Glutamatergic neuron (in vitro differentiated cells): Measurements from ENCODE around the gene ALG14. TPM values are rescaled to one million over a fixed set of nuclear protein-coding genes. Genes with fewer than 3 reads are reported as not detected.
"Not testable (repeated sequence)": the region's sequence is repeated elsewhere in the genome, so short reads cannot be mapped to it uniquely, and the experiment has no call there.

Experiments used
- DNase-seq: peaks from one replicate; pipeline ENCODE4 v3.0.0; 2022
- H3K27ac Mint-ChIP-seq: one replicate; pipeline ENCODE4 v1.8.0; 2020; ENCODE audit warnings: mild to moderate bottlenecking, mixed read lengths, inconsistent platforms; ENCODE audit not compliant: unreplicated experiment
- H3K27me3 Mint-ChIP-seq: one replicate; pipeline ENCODE4 v1.8.0; 2020; ENCODE audit warnings: mild to moderate bottlenecking, moderate library complexity, mixed read lengths, inconsistent platforms; ENCODE audit not compliant: unreplicated experiment
- H3K36me3 Mint-ChIP-seq: one replicate; pipeline ENCODE4 v1.8.0; 2020; ENCODE audit warnings: mild to moderate bottlenecking, mixed read lengths, inconsistent platforms; ENCODE audit not compliant: unreplicated experiment
- H3K4me1 Mint-ChIP-seq: one replicate; pipeline ENCODE4 v1.8.0; 2020; ENCODE audit warnings: mild to moderate bottlenecking, low read depth, mixed read lengths, inconsistent platforms; ENCODE audit not compliant: unreplicated experiment
- H3K4me3 Mint-ChIP-seq: one replicate; pipeline ENCODE4 v1.8.0; 2020; ENCODE audit warnings: mild to moderate bottlenecking, mixed read lengths, inconsistent platforms; ENCODE audit not compliant: unreplicated experiment
- H3K9me3 Mint-ChIP-seq: one replicate; pipeline ENCODE4 v1.8.0; 2020; ENCODE audit warnings: mild to moderate bottlenecking, moderate library complexity, mixed read lengths, inconsistent platforms; ENCODE audit not compliant: unreplicated experiment
- total RNA-seq: library from RNA; stranded (reverse); fragmentation: NEBNext Ultra II Directional; extraction: Animal tissue kit (Norgen Biotek cat#: 25700); gene quantifications from one replicate; pipeline ENCODE4 v1.2.1, GENCODE V29; 2021; ENCODE audit not compliant: unreplicated experiment
- TF ChIP-seq, protein P1 (sequence below): fragments of 200-600 bp; sonication (generic); IDR thresholded peaks from one replicate; pipeline ENCODE4 v1.5.0; 2021; ENCODE audit not compliant: partially characterized antibody, unreplicated experiment

ALG14 gene
- total RNA-seq, 1 donor from 2014 or later: 4.7 TPM

DNA sequence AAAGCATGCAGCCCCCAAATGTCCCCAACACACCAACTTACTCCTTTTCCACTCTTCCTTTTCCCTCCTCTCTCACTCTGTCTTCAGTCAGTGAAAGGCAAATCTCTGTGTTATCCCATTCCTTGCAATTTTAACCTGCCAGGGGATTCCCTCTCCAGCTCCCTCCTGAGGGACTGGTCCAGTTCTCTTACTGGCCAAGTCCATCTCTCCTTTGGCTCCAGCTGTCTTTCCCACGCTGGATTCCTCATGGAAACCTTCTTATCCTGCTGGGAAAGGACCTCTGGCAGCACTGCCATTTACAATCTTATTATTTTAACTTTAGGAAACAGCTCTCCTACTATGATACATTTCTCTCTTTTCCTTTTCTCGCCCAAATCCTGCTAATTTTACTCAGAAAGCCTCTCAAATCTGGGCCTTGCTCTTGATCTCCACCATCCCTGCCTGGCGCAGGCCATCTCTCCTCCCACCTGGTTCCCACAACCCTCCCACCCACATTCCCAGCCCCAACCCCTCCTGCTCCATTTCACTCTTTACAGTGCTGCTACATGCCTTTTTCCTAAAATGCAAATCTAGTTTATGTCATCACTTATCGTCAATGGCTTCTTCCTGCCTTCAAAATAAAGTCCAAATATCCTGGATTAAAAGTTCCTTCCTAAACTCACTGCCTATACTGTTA lies 73.2 kb downstream of the ALG14 start:
- Mint-ChIP-seq H3K4me3 (no peak overlapping the region), H3K27ac (no peak overlapping the region), H3K9me3 (peaks cover 2% of the 10 kb centered on the region), H3K27me3 (no peaks in the 10 kb centered on the region), H3K4me1 (peaks cover 14% of the 10 kb centered on the region), H3K36me3 (no peaks in the 10 kb centered on the region)
- TF ChIP-seq, protein P1, sequence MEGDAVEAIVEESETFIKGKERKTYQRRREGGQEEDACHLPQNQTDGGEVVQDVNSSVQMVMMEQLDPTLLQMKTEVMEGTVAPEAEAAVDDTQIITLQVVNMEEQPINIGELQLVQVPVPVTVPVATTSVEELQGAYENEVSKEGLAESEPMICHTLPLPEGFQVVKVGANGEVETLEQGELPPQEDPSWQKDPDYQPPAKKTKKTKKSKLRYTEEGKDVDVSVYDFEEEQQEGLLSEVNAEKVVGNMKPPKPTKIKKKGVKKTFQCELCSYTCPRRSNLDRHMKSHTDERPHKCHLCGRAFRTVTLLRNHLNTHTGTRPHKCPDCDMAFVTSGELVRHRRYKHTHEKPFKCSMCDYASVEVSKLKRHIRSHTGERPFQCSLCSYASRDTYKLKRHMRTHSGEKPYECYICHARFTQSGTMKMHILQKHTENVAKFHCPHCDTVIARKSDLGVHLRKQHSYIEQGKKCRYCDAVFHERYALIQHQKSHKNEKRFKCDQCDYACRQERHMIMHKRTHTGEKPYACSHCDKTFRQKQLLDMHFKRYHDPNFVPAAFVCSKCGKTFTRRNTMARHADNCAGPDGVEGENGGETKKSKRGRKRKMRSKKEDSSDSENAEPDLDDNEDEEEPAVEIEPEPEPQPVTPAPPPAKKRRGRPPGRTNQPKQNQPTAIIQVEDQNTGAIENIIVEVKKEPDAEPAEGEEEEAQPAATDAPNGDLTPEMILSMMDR: no peak
- no peak for DNase-seq

DNA sequence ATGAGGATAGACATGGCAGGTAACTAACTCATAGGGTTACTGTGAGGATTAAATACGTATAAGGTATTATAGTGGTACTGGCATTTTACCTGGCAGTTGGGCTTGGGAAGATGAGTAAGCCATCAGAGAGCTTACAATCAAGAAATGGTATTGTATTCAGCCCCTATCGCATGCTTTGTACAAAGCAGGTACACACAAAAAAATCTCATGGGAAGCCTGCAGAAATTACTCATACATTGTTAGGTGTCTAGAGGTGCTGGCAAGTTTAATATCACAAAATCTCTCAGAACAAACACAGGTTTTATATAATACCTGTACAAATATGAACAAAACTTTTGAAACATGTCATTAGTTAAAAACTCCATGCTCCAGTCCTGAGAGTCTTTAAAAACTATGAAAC lies 74.0 kb downstream of the ALG14 start:
- H3K9me3 Mint-ChIP-seq: peaks cover 2% of the 10 kb centered on the region
- H3K36me3 Mint-ChIP-seq: no peaks in the 10 kb centered on the region
- no peak for DNase-seq
- H3K27me3 Mint-ChIP-seq: no peaks in the 10 kb centered on the region
- no peak overlapping the region for H3K4me3 Mint-ChIP-seq
- peaks cover 16% of the 10 kb centered on the region for H3K4me1 Mint-ChIP-seq
- H3K27ac Mint-ChIP-seq: no peak overlapping the region
- TF ChIP-seq, protein P1: no peak

DNA sequence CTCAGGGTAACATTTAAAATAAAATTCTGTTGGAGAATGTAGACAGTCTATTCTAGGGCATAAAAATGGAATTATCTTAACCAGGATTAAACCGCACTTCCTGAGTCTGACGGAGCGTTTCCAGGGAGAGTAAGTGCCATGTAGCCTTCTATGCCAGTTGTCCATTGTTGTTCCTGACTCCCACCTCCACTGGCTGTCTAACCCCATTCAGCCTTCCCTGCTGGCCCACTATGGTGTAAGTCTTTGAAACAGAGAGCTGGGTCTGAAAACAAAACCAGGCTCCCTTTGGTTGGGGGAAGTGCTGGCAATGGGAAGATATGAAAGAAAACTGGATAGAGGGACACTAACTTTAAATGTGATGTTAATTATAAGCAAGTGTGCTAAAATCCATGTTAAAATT lies 74.6 kb downstream of the ALG14 start:
- Mint-ChIP-seq H3K4me1 (peaks cover 16% of the 10 kb centered on the region), H3K4me3 (no peak overlapping the region), H3K36me3 (no peaks in the 10 kb centered on the region), H3K9me3 (peaks cover 2% of the 10 kb centered on the region), H3K27ac (no peak overlapping the region), H3K27me3 (no peaks in the 10 kb centered on the region)
- TF ChIP-seq, protein P1: no peak
- DNase-seq: no peak

DNA sequence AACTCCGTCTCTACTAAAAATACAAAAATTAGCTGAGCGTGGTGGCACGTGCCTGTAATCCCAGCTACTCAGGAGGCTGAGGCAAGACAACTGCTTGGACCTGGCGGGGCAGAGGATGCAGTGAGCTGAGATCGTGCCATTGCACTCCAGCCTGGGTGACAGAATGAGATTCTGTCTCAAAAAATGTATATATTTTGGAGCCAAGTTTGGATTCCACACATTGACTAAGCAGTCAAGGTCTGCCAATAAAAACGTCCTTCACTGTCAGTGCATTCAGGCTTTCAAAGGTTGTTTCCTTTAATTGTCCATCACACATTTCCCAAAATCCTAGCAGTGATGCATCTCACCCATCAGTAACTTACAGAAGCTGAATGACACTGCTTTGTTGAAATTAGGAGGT lies 77.2 kb downstream of the ALG14 start:
- not testable (repeated sequence) for H3K4me1 Mint-ChIP-seq, H3K27ac Mint-ChIP-seq, H3K27me3 Mint-ChIP-seq, DNase-seq, H3K9me3 Mint-ChIP-seq, H3K4me3 Mint-ChIP-seq, H3K36me3 Mint-ChIP-seq

DNA sequence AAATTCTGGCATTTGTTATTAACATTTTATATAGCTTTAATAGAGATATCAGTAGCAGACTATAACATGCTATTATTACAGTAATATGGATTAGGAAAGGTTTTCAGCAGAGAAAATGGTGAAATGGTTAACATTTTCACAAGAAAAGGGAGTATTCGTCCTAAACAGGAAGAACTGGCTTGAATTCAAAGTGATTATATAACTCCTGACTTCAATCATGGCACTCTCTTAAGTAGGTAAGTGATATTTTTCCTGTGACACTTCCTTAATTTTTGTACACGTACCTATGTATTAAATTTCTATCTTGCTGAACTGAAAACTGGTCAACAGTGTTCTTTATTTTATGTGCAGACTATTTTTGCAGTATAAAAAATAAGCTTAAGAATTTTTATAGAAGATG lies 77.9 kb downstream of the ALG14 start:
- Mint-ChIP-seq H3K36me3 (no peaks in the 10 kb centered on the region), H3K4me1 (peaks cover 11% of the 10 kb centered on the region), H3K9me3 (peaks cover 2% of the 10 kb centered on the region), H3K27me3 (no peaks in the 10 kb centered on the region), H3K4me3 (no peak overlapping the region), H3K27ac (no peak overlapping the region)
- TF ChIP-seq, protein P1: no peak
- no peak for DNase-seq
